ENCODE data around the gene LHX4. TPM values are rescaled to one million over a fixed set of nuclear protein-coding genes. Genes with fewer than 3 reads are reported as not detected.

The LHX4 gene
- total and polyA plus RNA-seq, 2 of the 4 experiments (the other 2 are of a cell fraction): 0.05 to 0.18 TPM

DNA sequence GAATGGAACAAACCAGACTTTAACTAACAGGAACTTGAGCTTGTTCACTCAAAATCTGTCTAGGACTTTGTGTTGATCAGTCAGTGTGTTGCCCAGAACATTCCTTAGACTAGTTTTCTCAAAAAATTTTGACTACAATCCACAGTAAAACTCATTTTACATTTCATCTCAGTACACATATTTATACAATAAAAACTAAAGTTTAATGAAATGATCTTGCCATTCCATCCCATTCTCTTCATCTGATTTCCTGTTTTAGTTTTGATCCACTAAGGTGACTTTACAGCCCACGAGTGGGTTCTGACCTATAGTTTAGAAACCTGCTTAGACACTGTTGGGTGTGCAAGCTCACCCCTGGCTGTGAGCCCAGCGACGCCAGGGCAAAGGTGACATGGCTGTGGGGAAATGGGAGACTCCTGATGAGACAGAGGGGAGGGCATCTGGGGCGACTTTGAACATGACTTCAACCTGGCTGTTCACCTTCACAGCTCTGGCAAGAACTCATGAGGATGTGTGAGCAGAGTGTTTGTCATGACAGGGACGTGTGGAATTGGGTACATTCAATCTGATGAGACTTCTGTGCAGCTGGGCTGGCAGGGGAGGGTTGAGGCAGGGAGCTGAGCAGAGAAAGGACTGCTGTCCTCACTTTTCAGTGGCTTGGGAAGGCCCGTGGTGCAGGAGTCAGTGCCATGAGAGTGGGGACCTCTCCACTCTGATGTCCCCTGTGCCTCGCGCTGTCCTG, 40.6 kb downstream of the LHX4 start:
- Histone ChIP-seq H2BK20ac (ENCODE audit: low read depth, low read length) (peak overlapping the region; percentile 69), H4K20me1 (ENCODE audit: insufficient read depth, low read length) (peaks cover 7% of the 10 kb centered on the region; the same call in 1 of the 2 replicates), H3K4me2 (ENCODE audit: low read depth, low read length) (no peak overlapping the region), H4K8ac (ENCODE audit: low read depth in 2 of 2, low read length in 2 of 2) (0 out of 4 replicates have a peak overlapping the region, but pooled peaks of 1 of the 2 experiments have one; percentile 29), H3K9ac (ENCODE audit: low read depth, low read length) (no peak overlapping the region), H3K23ac (ENCODE audit: low read depth, low read length) (peak overlapping the region; percentile 68; the same call in 1 of the 2 replicates), H2BK15ac (ENCODE audit: low read depth, low read length) (0 out of 3 replicates have a peak overlapping the region, but pooled peaks have one; percentile 21), H2AK9ac (replicated peaks; ENCODE audit: low read depth, low read length, poor library complexity) (peak overlapping the region; percentile 74), H2BK5ac (ENCODE audit: low read depth, low read length, poor library complexity, severe bottlenecking) (peak overlapping the region; percentile 9), H3K9me1 (ENCODE audit: insufficient read depth, low read length) (peaks cover 14% of the 10 kb centered on the region; the same call in 1 of the 2 replicates), H3K4me1 (ENCODE audit: control insufficient read depth, insufficient read depth, low read length) (peaks cover 9% of the 10 kb centered on the region), H3K56ac (ENCODE audit: extremely low read depth, insufficient read depth, low read length) (0 out of 2 replicates have a peak overlapping the region, but pooled peaks have one; percentile 32), H3K9me3 (ENCODE audit: control insufficient read depth, insufficient read depth, low read length) (no peaks in the 10 kb centered on the region), H3K79me1 (ENCODE audit: low read depth in 1 of 2, low read length in 2 of 2) (no peaks in the 10 kb centered on the region), H3K36me3 (ENCODE audit: control insufficient read depth, insufficient read depth, low read length) (peaks cover 23% of the 10 kb centered on the region; the same call in 1 of the 2 replicates), H2AK5ac (ENCODE audit: low read depth, low read length) (peak overlapping the region; percentile 77), H4K5ac (ENCODE audit: low read depth, low read length) (no peak overlapping the region), H3K27me3 (ENCODE audit: control insufficient read depth, insufficient read depth, low read length) (no peaks in the 10 kb centered on the region), H3K18ac (ENCODE audit: low read depth, low read length) (no peak overlapping the region), H3K4me3 (ENCODE audit: insufficient read depth, low read depth, low read length) (no peak overlapping the region), H4K91ac (ENCODE audit: insufficient read depth, low read depth, low read length) (no peak overlapping the region), H3K4ac (ENCODE audit: low read depth, low read length) (peak overlapping the region; percentile 41), H3K27ac (ENCODE audit: insufficient read depth, low read length) (peak overlapping the region; percentile 10; the same call in 1 of the 2 replicates), H3K14ac (replicated peaks; ENCODE audit: low read depth, low read length) (peak overlapping the region; percentile 50), H2AFZ (replicated peaks; ENCODE audit: low read length, poor library complexity) (peak overlapping the region; percentile 74), H2BK120ac (ENCODE audit: low read depth, low read length) (peak overlapping the region; percentile 65)
- DNase-seq: no peak
- dilution Hi-C loops (cut with HindIII; ENCODE audit: low sequenced_read_pairs, unreplicated experiment) (no loop called here), intact Hi-C loops (cut with micrococcal nuclease) (no loop called here), in situ Hi-C loops (cut with MboI; ENCODE audit: low sequenced_read_pairs) (loop anchor here (25.0 kb wide), 1 partner anchor 892 kb away; no protein-coding TSS in a partner anchor)
- ATAC-seq (ENCODE audit: low read depth): no peak
- no TSS peak for BruUV-seq (replicated peaks)
- CTCF ChIA-PET: interaction anchor here (0.7 to 1.6 kb wide), 7 partner anchors 9 to 210 kb away, joined by 3 to 7 read pairs (median 3); no protein-coding TSS in a partner anchor
- TF ChIP-seq FOS (IDR thresholded peaks at IDR 0.05; ENCODE audit: low read depth, low read length): no peak
- TF ChIP-seq MXI1 (IDR thresholded peaks at IDR 0.05; ENCODE audit: borderline replicate concordance, low read depth, low read length): no peak
- WGBS, 2 experiments (ENCODE audit: extremely low coverage in 2 of 2, insufficient read length in 1 of 2): 82% methylated on average over 5 of the region's 8 CpGs; no CpG with 5 or more reads in 1 of the 2 experiments
- POLR2A ChIA-PET (ENCODE audit: unreplicated experiment): no interaction called here

All from IMR-90 (cell line).